Measurements from ENCODE around the gene CERT1.

The CERT1 gene

GRCh38 chr5:75335952-75336614 is 175.3 kb downstream of the CERT1 start (continued):
- TF ChIP-seq AEBP2 (tag by site-specific recombination; IDR thresholded peaks at IDR 0.05; ENCODE audit: borderline replicate concordance) = no peak
- TF ChIP-seq ZNF529 (tag by site-specific recombination; IDR thresholded peaks at IDR 0.05; ENCODE audit: insufficient replicate concordance) = no peak
- no peak for TF ChIP-seq SALL2 (tag by site-specific recombination; IDR thresholded peaks at IDR 0.05; ENCODE audit: borderline replicate concordance)
- no peak for TF ChIP-seq ZNF274 (IDR thresholded peaks at IDR 0.05; ENCODE audit: low read length)
- no peak for TF ChIP-seq ZNF274 (tag by site-specific recombination; IDR thresholded peaks at IDR 0.05; ENCODE audit: borderline replicate concordance)
- no peak for TF ChIP-seq ZNF426 (tag by site-specific recombination; IDR thresholded peaks at IDR 0.05)
- TF ChIP-seq ZBTB11 (tag by site-specific recombination; conservative IDR thresholded peaks at IDR 0.05; ENCODE audit: low read depth) = peak; percentile 39; the same call in 1 of the 2 replicates
- no peak for TF ChIP-seq INSM2 (tag by site-specific recombination; IDR thresholded peaks at IDR 0.05)
- no peak for TF ChIP-seq ZNF501 (tag by site-specific recombination; IDR thresholded peaks at IDR 0.05)
- TF ChIP-seq ZNF354C (tag by site-specific recombination; IDR thresholded peaks at IDR 0.05; ENCODE audit: borderline replicate concordance, low read depth) = no peak
- no peak for TF ChIP-seq ZNF324 (tag by site-specific recombination; IDR thresholded peaks at IDR 0.05)
- TF ChIP-seq, protein P1, sequence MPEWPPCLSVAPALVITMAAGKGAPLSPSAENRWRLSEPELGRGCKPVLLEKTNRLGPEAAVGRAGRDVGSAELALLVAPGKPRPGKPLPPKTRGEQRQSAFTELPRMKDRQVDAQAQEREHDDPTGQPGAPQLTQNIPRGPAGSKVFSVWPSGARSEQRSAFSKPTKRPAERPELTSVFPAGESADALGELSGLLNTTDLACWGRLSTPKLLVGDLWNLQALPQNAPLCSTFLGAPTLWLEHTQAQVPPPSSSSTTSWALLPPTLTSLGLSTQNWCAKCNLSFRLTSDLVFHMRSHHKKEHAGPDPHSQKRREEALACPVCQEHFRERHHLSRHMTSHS (tag by site-specific recombination; IDR thresholded peaks at IDR 0.05) = no peak
- no peak for TF ChIP-seq ZNF596 (tag by site-specific recombination; IDR thresholded peaks at IDR 0.05)
- TF ChIP-seq SETDB1 (IDR thresholded peaks at IDR 0.05; ENCODE audit: insufficient read length, low read length) = no peak
- no peak for TF ChIP-seq ZNF114 (tag by site-specific recombination; IDR thresholded peaks at IDR 0.05)
- no peak for TF ChIP-seq ZNF10 (tag by site-specific recombination; IDR thresholded peaks at IDR 0.05)
- TF ChIP-seq ZNF555 (tag by site-specific recombination; conservative IDR thresholded peaks at IDR 0.05) = no peak
- no peak for TF ChIP-seq ZNF660 (tag by site-specific recombination; IDR thresholded peaks at IDR 0.05)
- no peak for TF ChIP-seq ZBTB17 (tag by site-specific recombination; IDR thresholded peaks at IDR 0.05)
- no peak for TF ChIP-seq ZNF121 (tag by site-specific recombination; IDR thresholded peaks at IDR 0.05)
- TF ChIP-seq ZNF391 (tag by site-specific recombination; IDR thresholded peaks at IDR 0.05; ENCODE audit: borderline replicate concordance, low read depth) = peak; percentile 6; the same call in 1 of the 2 replicates
- TF ChIP-seq ZBTB20 (tag by site-specific recombination; IDR thresholded peaks at IDR 0.05) = peak; percentile 44; the same call in 1 of the 2 replicates

Data from HEK293 (cell line).